T-helper 17 cell (primary cell): ENCODE measurements around the gene CALCOCO2. TPM values are rescaled to one million over a fixed set of nuclear protein-coding genes. Genes with fewer than 3 reads are reported as not detected.
A peak's percentile ranks its signal among the peaks of the same experiment; 100 is the strongest.
"Not testable (repeated sequence)": the region's sequence is repeated elsewhere in the genome, so short reads cannot be mapped to it uniquely, and the experiment has no call there.

Experiments
- ATAC-seq: fragments of 150-1000 bp; cut with Tn5 transposase; 2 replicates; pipeline ENCODE4 v1.10.0; 2021; ENCODE audit warnings: mild to moderate bottlenecking, moderate library complexity
- DNase-seq, 3 donors: peaks; one replicate each; pipeline versions ENCODE4 v3.0.0 to v3.0.0-alpha.2; 2020 to 2021
- H3K9me3 ChIP-seq: one replicate; pipeline ENCODE4 v1.7.0; 2013; ENCODE audit warnings: low read length, mild to moderate bottlenecking; ENCODE audit not compliant: control insufficient read depth, poor library complexity, severe bottlenecking
- H3K27ac Mint-ChIP-seq: one replicate; pipeline ENCODE4 v1.8.0; 2022; ENCODE audit warnings: mild to moderate bottlenecking, moderate library complexity, mixed read lengths
- H3K27me3 Mint-ChIP-seq: one replicate; pipeline ENCODE4 v1.8.0; 2022; ENCODE audit warnings: mixed read lengths
- H3K36me3 Mint-ChIP-seq: one replicate; pipeline ENCODE4 v1.8.0; 2022; ENCODE audit warnings: low read depth, mixed read lengths
- H3K4me1 Mint-ChIP-seq: one replicate; pipeline ENCODE4 v1.8.0; 2022; ENCODE audit warnings: mild to moderate bottlenecking, mixed read lengths
- H3K4me3 Mint-ChIP-seq: one replicate; pipeline ENCODE4 v1.8.0; 2022; ENCODE audit warnings: mild to moderate bottlenecking, moderate library complexity, mixed read lengths
- total RNA-seq, 4 donors: library from RNA in 2 of 4; stranded (reverse) in 2 of 4; gene quantifications; one replicate each; pipeline ENCODE4 v1.2.3 and lab custom pipeline; 2022 to 2026

The CALCOCO2 gene
- total RNA-seq (100 to 1,000 TPM; 152 to 154 TPM), total RNA-seq (lab: John Stamatoyannopoulos, UW) (115 to 162 reads per million in 2 donors)

- peaks cover 30% of the 10 kb centered on the region for H3K4me1 Mint-ChIP-seq
- peak within 1 kb of the TSS; percentile 94 for H3K4me3 Mint-ChIP-seq
- H3K27ac Mint-ChIP-seq, result peak within 1 kb of the TSS; percentile 86
- ATAC-seq, result peak; percentile 94
- DNase-seq, result peak; percentile 76 to 85 (median 83)
- no peaks in the 10 kb centered on the region for H3K27me3 Mint-ChIP-seq
- H3K36me3 Mint-ChIP-seq, result no peaks in the 10 kb centered on the region
- no peaks in the 10 kb centered on the region for H3K9me3 ChIP-seq
Observed at GRCh38 chr17:48830840-48831548, at the start of gene CALCOCO2. CALCOCO2 (plus strand) TSS chr17:48831035; CDS start chr17:48841708, 10,673 bp downstream.

DNA sequence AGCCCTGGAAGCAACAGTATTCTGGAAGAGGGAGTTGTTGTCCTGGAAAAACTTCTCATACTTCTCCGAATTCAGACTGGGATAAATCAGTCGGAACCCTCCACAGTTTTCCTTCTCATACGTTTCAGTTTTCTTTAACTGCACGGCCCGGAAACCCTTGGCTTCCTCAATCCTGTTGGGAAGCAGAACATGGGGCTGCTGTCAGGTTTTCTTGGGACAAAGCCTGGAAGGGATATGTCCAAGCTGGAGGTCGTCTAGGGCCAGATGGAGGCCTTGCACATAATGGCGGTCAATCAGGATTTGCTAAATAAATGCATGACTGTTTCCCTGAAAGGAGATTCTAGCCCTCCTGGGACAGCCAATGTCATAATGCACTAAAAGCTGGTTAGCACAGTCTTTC lies 43.0 kb upstream of the CALCOCO2 start:
- DNase-seq, result no peak
- H3K4me1 Mint-ChIP-seq, result no peaks in the 10 kb centered on the region
- H3K27me3 Mint-ChIP-seq, result peaks cover 82% of the 10 kb centered on the region
- H3K27ac Mint-ChIP-seq, result no peak overlapping the region
- no peaks in the 10 kb centered on the region for H3K36me3 Mint-ChIP-seq
- no peak overlapping the region for H3K4me3 Mint-ChIP-seq
- no peak for ATAC-seq
- H3K9me3 ChIP-seq, result no peaks in the 10 kb centered on the region

- no peak for ATAC-seq
Observed at GRCh38 chr17:48790607-48791127, 40.2 kb upstream of the CALCOCO2 start.

GRCh38 chr17:48791128-48792032 lies 39.5 kb upstream of the CALCOCO2 start:
- peaks cover 3% of the 10 kb centered on the region for H3K36me3 Mint-ChIP-seq
- ATAC-seq, result no peak
- no peaks in the 10 kb centered on the region for H3K4me1 Mint-ChIP-seq
- H3K27me3 Mint-ChIP-seq, result peaks cover 87% of the 10 kb centered on the region
- H3K4me3 Mint-ChIP-seq, result no peak overlapping the region
- DNase-seq, result no peak
- no peaks in the 10 kb centered on the region for H3K9me3 ChIP-seq
- peak overlapping the region; percentile 45 for H3K27ac Mint-ChIP-seq

More at GRCh38 chr17:48790607-48791127, 40.2 kb upstream of the CALCOCO2 start:
- peaks cover 87% of the 10 kb centered on the region for H3K27me3 Mint-ChIP-seq
- H3K4me3 Mint-ChIP-seq, result no peak overlapping the region
- DNase-seq, result no peak
- no peaks in the 10 kb centered on the region for H3K9me3 ChIP-seq
- H3K36me3 Mint-ChIP-seq, result peaks cover 3% of the 10 kb centered on the region
- H3K27ac Mint-ChIP-seq, result no peak overlapping the region
- H3K4me1 Mint-ChIP-seq, result no peaks in the 10 kb centered on the region

DNA sequence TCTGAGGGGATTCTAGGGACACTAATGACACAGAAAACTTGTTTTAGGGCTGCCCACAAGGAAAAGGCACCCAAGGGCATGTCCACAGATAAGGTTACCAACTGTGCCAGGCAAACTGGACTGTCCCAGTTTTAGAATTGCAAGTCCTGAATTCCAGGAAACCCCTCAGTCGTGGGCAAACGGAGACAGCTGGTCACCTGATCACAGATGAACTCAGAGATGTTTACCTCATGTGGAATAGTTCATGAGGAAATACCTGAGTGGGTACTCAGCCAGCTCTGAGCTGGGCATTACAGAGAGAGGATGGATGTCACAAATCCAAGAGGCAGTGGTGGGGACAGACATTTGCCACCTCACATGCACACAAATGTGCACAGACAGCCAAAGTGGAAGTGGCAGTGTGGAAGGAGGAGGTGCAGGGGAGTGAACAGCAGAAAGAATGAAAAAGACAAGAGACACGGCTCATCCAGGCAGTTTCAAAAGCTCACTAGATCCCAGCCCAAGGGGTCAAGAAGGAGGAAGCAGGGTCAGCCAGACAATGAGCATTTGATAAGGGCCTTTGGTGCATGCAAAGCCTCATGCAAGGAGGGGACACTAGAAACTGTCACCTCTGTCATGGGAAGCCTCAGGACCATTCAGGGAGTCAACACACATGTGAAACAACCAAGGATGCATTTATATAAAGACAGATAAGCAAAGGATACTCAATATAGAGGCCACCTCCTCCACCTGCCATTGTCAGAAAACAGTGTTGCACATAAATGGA lies 38.6 kb upstream of the CALCOCO2 start:
- H3K27me3 Mint-ChIP-seq, result peaks cover 89% of the 10 kb centered on the region
- peaks cover 3% of the 10 kb centered on the region for H3K36me3 Mint-ChIP-seq
- ATAC-seq, result no peak
- peak overlapping the region; percentile 45 for H3K27ac Mint-ChIP-seq
- no peaks in the 10 kb centered on the region for H3K9me3 ChIP-seq
- H3K4me3 Mint-ChIP-seq, result no peak overlapping the region
- H3K4me1 Mint-ChIP-seq, result no peaks in the 10 kb centered on the region
- DNase-seq, result no peak

DNA sequence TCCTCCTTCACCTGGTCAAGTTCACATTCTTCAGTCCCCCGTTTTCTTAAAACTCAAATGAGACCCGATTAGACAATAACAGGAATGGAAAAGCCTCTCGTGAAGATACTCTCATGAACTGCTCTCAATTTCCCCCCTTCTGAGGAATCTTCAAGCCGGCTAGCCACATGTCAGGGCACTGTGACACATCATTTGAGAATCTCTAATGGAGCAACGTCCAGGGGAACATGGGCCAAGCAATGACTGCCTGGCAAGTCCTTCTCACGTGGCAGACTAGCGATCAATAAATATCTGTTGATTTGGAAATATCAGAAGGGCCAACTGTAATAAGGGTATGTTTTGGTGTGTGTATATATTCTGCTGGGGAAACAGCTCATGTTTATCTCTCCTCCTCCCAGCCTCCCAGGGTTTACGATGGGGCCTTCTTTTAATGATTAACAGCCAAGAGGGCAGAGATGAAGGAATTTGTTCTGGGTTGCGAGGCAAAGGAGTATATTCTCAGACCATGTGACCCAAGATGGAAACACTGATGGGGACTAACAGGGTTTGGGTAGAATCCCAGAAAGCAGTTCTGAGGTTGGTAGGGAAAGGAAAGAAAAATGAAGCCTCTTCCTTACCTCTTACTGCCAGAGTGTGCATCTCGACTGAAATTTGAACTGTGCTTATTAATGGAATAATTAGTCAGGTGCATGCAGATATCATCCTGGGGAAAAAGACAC lies 35.2 kb upstream of the CALCOCO2 start:
- no peak for DNase-seq
- no peaks in the 10 kb centered on the region for H3K9me3 ChIP-seq
- H3K27ac Mint-ChIP-seq, result no peak overlapping the region
- no peaks in the 10 kb centered on the region for H3K4me1 Mint-ChIP-seq
- peaks cover 77% of the 10 kb centered on the region for H3K27me3 Mint-ChIP-seq
- H3K36me3 Mint-ChIP-seq, result peaks cover 3% of the 10 kb centered on the region
- H3K4me3 Mint-ChIP-seq, result no peak overlapping the region
- ATAC-seq, result no peak

DNA sequence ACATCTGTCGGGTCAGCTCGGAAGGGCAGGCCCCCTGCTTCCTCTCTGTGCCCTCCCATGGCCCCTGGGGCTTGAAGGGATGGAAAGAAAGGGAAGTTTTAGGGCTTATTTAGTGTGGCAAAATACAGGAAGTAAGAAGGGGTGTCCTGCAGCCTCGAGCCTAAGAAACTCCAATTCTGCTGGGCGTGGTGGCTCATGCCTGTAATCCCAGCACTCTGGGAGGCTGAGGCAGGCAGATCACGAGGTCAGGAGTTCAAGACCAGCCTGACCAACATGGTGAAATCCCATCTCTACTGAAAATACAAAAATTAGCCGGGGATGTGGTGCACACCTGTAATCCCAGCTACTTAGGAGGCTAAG lies 34.7 kb upstream of the CALCOCO2 start:
- H3K4me1 Mint-ChIP-seq, H3K4me3 Mint-ChIP-seq, H3K9me3 ChIP-seq, H3K27ac Mint-ChIP-seq, H3K36me3 Mint-ChIP-seq, ATAC-seq, DNase-seq: not testable (repeated sequence)
- H3K27me3 Mint-ChIP-seq, result peaks cover 77% of the 10 kb centered on the region

- Mint-ChIP-seq H3K36me3 (no peaks in the 10 kb centered on the region), H3K27me3 (peaks cover 47% of the 10 kb centered on the region), H3K4me3 (no peak overlapping the region), H3K27ac (no peak overlapping the region), H3K4me1 (no peaks in the 10 kb centered on the region)
- H3K9me3 ChIP-seq, result no peaks in the 10 kb centered on the region
- no peak for ATAC-seq
- DNase-seq, result no peak
Observed at GRCh38 chr17:48799069-48799723, 31.6 kb upstream of the CALCOCO2 start.

- no peak for DNase-seq
- Mint-ChIP-seq H3K27ac (no peak overlapping the region), H3K27me3 (peaks cover 46% of the 10 kb centered on the region), H3K36me3 (no peaks in the 10 kb centered on the region), H3K4me3 (no peak overlapping the region), H3K4me1 (peaks cover 5% of the 10 kb centered on the region)
- H3K9me3 ChIP-seq, result no peaks in the 10 kb centered on the region
- ATAC-seq, result no peak
Observed at GRCh38 chr17:48800626-48801217, 30.1 kb upstream of the CALCOCO2 start.

GRCh38 chr17:48804936-48805411 lies 25.9 kb upstream of the CALCOCO2 start:
- Mint-ChIP-seq H3K36me3 (no peaks in the 10 kb centered on the region), H3K27me3 (peaks cover 24% of the 10 kb centered on the region), H3K4me1 (peaks cover 5% of the 10 kb centered on the region), H3K27ac (no peak overlapping the region), H3K4me3 (no peak overlapping the region)
- H3K9me3 ChIP-seq, result no peaks in the 10 kb centered on the region
- ATAC-seq (peak; percentile 92), DNase-seq (peak; percentile 44 to 62 (median 44))

- no peak overlapping the region for H3K27ac Mint-ChIP-seq
- H3K36me3 Mint-ChIP-seq, result no peaks in the 10 kb centered on the region
- peaks cover 30% of the 10 kb centered on the region for H3K27me3 Mint-ChIP-seq
- no peak overlapping the region for H3K4me3 Mint-ChIP-seq
- peaks cover 5% of the 10 kb centered on the region for H3K4me1 Mint-ChIP-seq
- DNase-seq (no peak), ATAC-seq (no peak)
- no peaks in the 10 kb centered on the region for H3K9me3 ChIP-seq
Observed at GRCh38 chr17:48809182-48809581, 21.7 kb upstream of the CALCOCO2 start.
